ENCODE results near the gene HPS6. TPM values are rescaled to one million over a fixed set of nuclear protein-coding genes. Genes with fewer than 3 reads are reported as not detected.

Gene HPS6
- total and polyA plus RNA-seq, 7 donors: 7.3 to 13.2 (median 9.8) TPM

- no peaks in the 10 kb centered on the region for H3K27me3 ChIP-seq (ENCODE audit: insufficient read depth in 3 of 3, low read length in 2 of 3)
- DNase-seq (no peak), ATAC-seq (no peak)
- 86 to 94% (median 88%) methylated on average over 12 of the region's 12 CpGs for WGBS, 3 donors
- no peak overlapping the region for H3K4me3 ChIP-seq
- intact Hi-C loops (cut with DNase I): no loop called here
- H3K36me3 ChIP-seq (ENCODE audit: insufficient read depth in 1 of 2, low read depth in 1 of 2): peaks cover 6 to 53% of the 10 kb centered on the region in 2 donors
- TF ChIP-seq, protein P1, sequence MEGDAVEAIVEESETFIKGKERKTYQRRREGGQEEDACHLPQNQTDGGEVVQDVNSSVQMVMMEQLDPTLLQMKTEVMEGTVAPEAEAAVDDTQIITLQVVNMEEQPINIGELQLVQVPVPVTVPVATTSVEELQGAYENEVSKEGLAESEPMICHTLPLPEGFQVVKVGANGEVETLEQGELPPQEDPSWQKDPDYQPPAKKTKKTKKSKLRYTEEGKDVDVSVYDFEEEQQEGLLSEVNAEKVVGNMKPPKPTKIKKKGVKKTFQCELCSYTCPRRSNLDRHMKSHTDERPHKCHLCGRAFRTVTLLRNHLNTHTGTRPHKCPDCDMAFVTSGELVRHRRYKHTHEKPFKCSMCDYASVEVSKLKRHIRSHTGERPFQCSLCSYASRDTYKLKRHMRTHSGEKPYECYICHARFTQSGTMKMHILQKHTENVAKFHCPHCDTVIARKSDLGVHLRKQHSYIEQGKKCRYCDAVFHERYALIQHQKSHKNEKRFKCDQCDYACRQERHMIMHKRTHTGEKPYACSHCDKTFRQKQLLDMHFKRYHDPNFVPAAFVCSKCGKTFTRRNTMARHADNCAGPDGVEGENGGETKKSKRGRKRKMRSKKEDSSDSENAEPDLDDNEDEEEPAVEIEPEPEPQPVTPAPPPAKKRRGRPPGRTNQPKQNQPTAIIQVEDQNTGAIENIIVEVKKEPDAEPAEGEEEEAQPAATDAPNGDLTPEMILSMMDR (IDR thresholded peaks at IDR 0.05): no peak
- no peaks in the 10 kb centered on the region for H3K9me3 ChIP-seq
- H3K4me1 ChIP-seq: peaks cover 33% of the 10 kb centered on the region
- H3K27ac ChIP-seq: no peak overlapping the region
Measured at GRCh38 chr10:102111276-102111675, 46.1 kb downstream of the HPS6 start.

- intact Hi-C loops (cut with DNase I): no loop called here
- Histone ChIP-seq H3K4me3 (no peak overlapping the region), H3K27me3 (ENCODE audit: insufficient read depth in 3 of 3, low read length in 2 of 3) (no peaks in the 10 kb centered on the region), H3K36me3 (ENCODE audit: insufficient read depth in 1 of 2, low read depth in 1 of 2) (peaks cover 6 to 46% of the 10 kb centered on the region in 2 donors), H3K9me3 (no peaks in the 10 kb centered on the region), H3K4me1 (peaks cover 43% of the 10 kb centered on the region), H3K27ac (no peak overlapping the region)
- TF ChIP-seq, protein P1 (IDR thresholded peaks at IDR 0.05): no peak
- DNase-seq (no peak), ATAC-seq (no peak)
- whole genome bisulfite sequencing, 3 donors: 70 to 74% (median 72%) methylated on average over 3 of the region's 3 CpGs
Measured at GRCh38 chr10:102112210-102112817, 47.2 kb downstream of the HPS6 start.

- 62 to 72% (median 68%) methylated on average over 7 of the region's 7 CpGs for WGBS, 3 donors
- no peak for DNase-seq
Measured at GRCh38 chr10:102113261-102113955, 48.3 kb downstream of the HPS6 start.

DNA sequence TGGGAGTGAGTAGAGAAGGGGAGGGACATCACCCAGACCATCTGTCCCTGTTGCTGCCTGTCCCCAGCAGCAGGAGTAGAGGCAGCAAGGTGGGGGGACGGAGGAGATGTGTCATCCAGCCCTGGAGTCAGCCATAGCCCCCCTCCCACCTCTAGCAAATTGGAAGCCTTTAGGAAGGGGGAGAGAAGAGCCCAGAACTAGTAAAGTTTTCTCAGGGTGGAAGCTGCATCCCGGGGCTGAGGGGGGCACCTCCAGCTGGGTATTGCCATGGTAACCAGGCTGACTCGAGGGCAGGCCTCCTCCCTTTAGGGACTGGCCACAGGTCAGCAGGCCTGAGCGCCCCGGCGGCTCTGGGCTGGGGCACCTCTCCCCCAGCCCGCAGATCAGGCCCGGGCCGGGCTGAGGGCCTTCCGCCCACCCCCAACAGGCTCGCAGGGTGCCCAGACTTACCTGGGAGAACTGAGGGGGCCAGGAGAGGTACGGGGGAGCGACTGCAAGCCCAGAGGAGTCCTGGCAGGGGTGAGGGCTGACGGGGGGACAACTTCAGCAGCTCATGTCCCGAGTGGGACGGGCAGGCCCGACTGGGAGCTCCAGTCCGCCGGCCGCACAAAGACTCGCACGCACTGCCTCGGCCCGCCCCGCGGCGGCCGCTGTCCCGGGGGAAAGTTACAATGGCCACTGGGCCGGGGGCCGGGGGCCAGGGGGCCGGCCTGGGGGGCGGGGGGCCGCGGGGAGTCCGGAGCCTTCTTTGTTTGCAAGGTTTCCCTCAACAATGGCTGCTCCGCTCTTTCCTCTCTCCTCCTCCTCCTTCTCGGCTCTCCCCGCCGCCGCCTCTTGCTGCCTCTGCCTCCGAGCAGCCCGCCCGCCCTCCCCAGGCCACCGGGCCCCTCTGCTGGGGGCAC, 49.1 kb downstream of the HPS6 start:
- Histone ChIP-seq H3K9me3 (no peaks in the 10 kb centered on the region), H3K27me3 (ENCODE audit: insufficient read depth in 3 of 3, low read length in 2 of 3) (no peaks in the 10 kb centered on the region), H3K4me1 (peaks cover 61% of the 10 kb centered on the region), H3K27ac (peak overlapping the region; percentile 92), H3K36me3 (ENCODE audit: insufficient read depth in 1 of 2, low read depth in 1 of 2) (peaks cover 6 to 27% of the 10 kb centered on the region in 2 donors), H3K4me3 (peak overlapping the region; percentile 83)
- DNase-seq (peak; percentile 31 to 63), ATAC-seq (peak in 2 of 4 donors; percentile 2 to 15)
- intact Hi-C loops (cut with DNase I): no loop called here
- TF ChIP-seq, protein P1 (IDR thresholded peaks at IDR 0.05): no peak
- 5 to 10% (median 7%) methylated on average over 30 to 45 of the region's 45 CpGs for WGBS, 3 donors

More at GRCh38 chr10:102113261-102113955, 48.3 kb downstream of the HPS6 start:
- Histone ChIP-seq H3K4me3 (peak overlapping the region; percentile 83), H3K27me3 (ENCODE audit: insufficient read depth in 3 of 3, low read length in 2 of 3) (no peaks in the 10 kb centered on the region), H3K9me3 (no peaks in the 10 kb centered on the region), H3K27ac (peak overlapping the region; percentile 92), H3K36me3 (ENCODE audit: insufficient read depth in 1 of 2, low read depth in 1 of 2) (peaks cover 6 to 35% of the 10 kb centered on the region in 2 donors), H3K4me1 (peaks cover 54% of the 10 kb centered on the region)
- ATAC-seq: no peak
- intact Hi-C loops (cut with DNase I): no loop called here
- TF ChIP-seq, protein P1 (IDR thresholded peaks at IDR 0.05): no peak
